ENCODE data around the gene CLDN34.

CLDN34 gene, protein sequence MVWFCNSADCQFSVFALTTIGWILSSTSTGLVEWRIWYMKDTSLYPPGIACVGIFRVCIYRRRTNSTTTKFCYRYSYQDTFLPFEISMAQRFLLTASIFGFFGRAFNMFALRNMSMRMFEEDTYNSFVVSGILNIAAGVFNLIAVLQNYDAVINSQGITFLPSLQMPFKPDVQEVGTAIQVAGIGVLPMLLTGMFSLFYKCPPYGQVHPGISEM

DNA sequence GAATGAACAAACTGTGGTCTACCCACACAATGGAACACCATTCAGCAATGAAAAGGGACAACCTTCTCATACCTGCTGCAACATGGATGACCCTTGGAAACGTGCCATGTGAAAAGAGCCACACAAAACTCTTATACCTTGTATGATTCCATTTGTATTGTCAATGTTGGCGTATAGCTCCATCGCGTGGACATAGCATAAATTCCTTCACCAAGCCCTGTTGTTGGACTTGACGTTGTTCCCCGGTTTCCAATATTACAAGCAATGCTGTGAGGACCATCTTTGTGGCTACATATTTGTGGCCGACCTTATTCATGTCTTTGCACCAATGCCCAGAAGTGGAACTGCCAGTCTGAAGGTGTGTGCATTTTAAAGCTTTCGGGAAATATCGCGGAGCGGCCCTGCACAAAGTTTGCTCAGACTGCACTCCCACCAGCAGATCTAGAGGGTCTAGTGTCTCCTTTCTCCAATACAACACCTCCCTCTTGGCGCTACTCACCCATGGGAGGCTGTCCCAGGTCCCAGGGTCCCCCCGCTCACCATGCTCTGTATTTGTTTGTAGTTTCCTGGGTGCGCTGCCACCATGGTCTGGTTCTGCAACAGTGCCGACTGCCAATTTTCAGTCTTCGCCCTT, at the start of gene CLDN34:
Gene CLDN34 (plus strand): TSS at position 584 of the 634 bp plus-strand sequence. CDS start 0 bp downstream, at position 584.
- no peak for DNase-seq

DNA sequence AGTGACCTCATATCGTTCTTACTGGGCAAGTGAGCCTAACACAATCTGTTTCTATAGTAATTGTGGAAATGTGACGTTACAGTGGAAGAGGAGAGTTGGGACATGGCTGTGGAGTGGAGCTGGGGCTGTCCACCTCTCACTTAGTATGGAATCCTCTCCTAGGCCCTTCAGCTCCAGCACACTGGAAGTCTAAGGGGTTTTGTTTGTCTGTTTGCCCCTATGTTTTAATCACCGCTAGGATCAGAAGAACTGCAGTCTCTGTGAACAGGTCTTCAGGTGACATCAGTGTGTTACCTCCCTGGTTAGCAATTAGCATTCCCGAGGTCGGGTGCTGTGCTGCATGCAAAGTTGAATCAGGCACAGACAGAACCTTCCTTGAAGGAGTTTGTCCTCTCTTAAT, 49.3 kb upstream of the CLDN34 start:
- DNase-seq, result no peak

DNA sequence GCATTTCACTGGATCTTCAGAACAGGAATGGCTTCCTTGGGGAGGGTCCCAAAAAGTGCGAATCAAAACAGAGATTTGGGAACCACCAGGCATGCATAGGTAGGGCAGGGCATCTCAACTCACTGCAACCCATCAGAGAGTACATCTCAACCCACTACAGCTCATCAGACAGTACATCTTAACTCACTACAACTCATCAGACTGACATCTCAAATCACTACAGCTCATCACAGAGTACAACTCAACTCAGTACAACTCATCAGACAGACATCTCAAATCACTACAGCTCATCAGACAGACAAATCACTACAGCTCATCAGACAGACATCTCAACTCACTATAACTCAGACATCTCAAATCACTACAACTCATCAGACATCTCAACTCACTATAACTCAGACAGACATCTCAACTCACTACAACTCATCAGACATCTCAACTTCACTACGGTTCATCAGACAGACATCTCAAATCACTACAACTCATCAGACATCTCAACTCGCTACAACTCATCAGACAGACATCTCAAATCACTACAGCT, 47.5 kb upstream of the CLDN34 start:
- no peak for DNase-seq

DNA sequence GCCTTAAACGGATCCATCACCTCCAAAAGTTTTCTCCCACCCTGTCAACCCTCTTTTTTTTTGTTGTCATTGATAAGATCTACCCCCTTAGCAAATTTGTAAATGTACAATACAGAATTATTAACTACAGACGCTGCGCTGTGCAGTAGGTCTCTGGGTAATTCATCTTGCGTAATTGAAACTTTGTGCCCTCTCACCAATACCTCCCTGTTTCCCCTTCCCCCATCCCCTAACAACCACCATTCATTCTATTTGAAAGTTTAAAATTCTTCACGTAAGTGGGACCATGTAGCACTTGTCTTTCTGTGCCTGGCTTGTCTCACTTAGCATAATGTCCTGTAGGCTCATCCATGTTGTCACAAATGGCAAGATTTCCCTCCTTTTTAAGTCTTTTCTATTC, 45.8 kb upstream of the CLDN34 start:
- DNase-seq, result no peak

DNA sequence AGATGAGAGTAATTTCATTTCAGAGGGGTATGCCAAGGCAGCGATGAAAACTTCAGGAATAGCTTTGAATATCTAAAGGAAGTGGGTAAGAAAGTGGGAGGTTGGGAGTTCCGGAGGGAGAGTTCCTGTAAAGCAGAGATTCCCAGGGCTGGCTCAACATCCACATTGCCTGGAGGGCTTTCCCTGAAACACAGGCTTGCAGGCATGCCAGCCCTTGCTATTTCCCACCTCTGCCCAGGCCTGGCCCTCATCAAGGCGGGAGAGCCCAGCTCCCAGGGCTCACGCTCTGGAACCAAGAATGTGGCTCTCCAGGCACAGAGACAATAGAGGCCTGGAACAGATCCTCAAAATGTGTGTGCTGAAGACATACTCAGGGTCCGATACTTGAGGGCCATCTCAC, 43.8 kb upstream of the CLDN34 start:
- no peak for DNase-seq

DNA sequence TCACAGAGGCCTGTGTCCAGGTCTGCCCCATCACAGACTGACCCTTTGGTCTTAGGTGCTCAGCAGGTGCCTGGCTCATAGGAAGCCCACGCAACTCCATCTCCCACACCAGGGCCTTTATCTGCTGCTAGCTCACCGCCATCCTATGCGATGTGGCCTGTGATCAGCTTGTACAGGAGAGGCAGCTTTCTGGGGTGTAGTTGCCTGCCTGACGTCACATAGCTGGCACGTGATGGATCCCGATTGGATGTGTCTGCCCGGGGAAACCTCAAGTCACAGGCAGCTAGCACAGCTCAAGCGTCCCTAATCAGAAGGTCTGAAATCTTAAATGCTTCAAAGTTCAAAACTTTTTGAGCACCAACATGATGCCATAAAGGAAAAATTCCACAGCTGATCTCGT, 41.2 kb upstream of the CLDN34 start:
- DNase-seq, result no peak

DNA sequence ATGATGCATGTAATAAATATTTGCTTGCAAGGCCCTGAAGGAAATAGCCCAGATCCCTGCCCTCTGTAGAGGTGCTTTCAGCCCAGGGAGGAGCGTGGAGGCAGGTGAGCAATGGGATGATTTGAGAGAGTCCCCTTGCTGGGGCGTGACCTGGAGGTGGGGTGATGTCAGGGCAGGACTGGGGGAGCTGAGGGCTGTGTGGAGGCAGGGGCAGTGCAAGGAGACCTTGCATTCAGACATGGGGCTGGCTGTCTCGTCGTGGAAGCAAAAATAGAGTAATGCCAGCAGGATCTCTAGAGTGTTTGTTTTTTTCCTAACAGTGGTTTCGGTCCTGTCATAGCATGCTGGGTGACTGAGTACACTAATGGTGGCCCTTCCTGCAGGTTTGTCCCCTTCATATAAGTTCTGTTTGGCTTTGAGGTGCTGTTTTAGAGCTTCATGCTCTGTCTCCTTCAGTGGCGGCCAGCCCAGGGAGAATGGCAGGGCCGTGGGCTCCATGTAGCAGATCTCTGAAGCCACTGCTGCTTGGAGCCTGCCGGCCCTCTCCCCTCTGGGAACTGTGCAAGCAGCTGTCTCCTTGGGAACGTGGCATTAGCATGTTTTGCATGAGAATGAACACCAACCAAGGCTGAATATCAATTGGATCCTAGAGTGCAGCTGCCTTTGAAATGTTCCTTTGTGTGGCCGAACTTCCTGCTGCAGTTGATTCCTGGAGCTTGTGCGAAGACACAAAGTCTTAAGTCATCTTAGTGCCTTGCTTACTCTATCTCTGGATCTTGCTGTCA, 39.3 kb upstream of the CLDN34 start:
- DNase-seq, result no peak

DNA sequence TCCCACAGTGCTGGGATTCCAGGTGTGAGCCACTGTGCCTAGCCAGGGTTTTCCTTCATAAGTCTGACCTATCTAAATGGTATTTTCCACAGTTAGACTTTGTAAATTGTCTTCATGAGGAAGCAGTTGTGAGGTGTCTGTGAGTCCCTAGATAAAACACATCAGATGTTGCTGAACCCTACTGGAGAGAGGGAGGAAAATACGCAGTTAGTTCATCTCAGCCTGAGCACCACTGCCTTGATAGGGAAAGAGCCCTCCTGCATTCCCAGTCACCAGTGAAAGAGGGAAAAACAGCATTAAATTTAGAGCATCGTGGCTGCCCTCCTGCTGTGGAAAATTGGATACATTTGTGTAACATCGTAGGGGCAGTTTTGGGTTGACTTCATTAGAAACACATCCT, 31.7 kb upstream of the CLDN34 start:
- no peak for DNase-seq

DNA sequence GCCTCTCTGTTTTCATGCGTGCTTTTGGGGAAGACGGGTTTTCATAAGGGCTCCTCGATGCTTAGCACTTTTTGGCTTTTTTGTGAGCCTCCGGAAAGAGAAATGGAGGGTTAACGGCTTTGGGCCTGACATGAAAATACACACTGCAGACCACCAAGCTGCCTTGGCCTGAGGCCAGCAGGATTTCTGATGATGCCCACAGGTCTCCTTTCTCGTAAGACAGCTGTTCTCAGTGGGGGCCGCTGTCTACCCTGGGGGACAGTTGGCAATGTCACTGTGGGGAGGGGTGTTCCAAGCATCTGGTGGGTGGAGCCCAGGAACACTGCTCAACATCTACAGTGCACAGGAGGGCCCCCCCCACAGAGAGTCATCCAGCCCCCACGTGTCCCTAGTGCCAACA, 29.4 kb upstream of the CLDN34 start:
- DNase-seq, result no peak

DNA sequence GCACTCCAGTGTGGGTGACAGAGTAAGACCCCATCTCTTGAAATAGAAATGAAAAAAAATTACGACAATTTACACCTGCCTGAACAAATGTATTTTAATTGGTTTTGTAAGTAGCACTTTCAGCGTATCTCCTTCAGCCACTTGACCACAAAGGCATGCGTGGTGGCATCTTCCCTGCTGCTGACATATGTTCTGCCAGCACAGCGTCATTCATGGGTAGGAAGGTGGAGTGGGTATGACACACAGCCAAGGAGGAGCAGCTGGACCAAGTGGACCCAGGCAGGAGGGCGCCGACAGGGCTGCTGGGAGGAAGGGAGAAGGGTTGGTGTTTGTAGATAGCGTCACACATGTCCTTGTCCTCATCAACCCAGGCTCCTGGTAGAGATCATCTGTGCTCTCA, 28.6 kb upstream of the CLDN34 start:
- DNase-seq, result no peak

DNA sequence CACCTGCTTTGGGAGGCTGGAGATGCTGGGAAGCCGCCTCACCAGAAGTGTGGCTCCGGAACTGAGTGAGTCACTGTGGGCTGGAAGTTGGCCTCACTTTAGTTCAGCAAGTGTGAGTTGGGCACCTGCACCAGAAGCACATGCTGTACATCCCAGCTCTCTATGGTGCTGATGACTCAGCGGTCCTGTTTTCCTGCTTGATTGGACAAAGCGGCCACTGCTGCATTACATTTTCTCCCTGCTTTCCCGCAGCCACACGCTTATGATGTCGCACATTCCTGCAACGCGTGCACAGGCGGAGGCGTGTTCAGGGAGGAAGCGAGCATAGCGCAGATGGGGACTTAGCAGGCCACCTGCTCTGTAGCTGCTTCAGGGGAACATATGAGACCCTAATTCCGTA, 26.7 kb upstream of the CLDN34 start:
- DNase-seq, result no peak

DNA sequence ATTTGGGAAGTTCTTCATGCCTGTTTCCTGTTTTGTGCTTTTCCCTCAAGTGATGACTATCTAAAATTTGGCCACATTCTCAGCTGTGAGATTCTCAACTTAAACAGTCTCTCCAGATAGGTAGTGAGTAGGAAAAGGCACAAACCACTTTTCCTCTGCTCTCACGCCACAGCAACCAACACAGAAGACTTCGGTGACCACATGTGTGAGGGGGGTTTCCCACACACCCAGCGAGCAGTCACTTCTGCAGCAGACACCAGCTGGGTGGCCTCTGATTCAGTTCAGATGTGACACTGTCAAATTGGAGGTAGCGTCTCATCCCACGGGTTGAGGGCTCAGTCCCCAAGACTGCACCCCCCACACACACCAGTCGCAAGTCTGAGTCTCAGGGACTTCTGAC, 25.1 kb upstream of the CLDN34 start:
- peak; percentile 23 for DNase-seq

DNA sequence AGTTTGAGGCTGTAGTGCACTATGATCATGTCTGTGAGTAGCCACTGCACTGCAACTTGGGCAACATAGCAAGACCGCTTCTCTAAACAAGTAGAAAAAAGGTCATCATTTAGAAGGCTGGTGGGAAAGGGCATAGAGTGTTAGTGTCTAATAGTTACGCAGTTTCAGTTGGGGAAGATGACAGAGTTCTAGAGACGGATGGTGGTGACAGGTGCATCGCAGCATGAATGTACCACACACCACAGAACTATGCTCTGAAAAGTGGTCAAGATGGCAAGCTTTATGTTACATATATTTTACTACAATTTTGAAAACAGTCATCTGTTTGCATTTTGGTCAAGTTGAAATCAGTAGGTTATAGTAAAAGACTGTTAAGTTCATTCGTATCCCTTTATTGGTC, 23.7 kb upstream of the CLDN34 start:
- no peak for DNase-seq

DNA sequence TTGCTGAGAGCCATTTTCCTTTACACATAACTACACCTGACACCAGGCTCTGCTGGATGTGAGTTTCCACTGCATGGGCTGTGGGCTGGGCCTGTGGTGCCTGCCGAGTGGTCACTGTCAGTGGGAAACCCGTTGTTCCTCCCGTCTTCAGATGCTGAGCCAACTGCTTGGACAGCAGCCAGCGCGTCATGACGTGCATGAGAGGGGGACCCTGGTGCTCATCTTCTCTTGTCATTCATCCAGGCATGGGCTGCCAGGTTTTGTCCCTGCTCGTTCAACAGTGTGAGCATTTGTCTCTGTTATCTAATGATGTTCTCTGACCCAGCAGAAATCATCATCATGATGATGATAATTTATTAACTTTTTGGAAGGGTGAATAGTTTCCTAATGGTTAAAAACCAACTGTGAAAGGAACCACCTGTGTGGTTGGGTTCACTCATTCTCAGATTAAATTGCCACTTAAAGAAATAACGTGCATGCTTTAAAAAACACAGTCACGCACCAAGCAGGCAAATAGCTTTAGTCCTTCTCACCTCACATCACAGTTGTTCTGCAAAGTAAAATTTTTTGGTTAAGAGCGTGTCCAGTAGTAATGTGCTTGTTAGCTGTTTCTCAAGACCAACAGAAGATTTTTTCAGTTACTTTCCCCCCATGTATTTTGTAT, 19.9 kb upstream of the CLDN34 start:
- DNase-seq, result no peak

DNA sequence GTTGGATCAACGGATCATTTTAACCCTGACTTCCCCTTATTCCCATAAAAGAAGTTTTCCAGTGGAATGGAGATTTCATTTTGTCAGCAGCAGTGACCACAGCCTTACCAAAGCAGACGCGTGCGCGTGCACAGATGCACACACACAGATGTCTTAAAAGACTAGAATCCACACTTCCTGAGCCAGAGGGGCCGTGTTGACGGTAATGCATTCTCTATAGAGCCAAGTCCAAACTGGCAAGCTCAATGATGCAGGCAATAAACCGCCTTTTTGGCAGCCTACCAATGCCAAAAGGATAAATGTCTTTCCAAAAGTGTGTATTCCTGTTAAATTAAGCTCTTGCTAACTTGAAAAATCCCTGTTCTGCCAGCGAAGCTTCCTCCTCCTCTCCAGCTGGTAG, 18.8 kb upstream of the CLDN34 start:
- DNase-seq, result no peak

DNA sequence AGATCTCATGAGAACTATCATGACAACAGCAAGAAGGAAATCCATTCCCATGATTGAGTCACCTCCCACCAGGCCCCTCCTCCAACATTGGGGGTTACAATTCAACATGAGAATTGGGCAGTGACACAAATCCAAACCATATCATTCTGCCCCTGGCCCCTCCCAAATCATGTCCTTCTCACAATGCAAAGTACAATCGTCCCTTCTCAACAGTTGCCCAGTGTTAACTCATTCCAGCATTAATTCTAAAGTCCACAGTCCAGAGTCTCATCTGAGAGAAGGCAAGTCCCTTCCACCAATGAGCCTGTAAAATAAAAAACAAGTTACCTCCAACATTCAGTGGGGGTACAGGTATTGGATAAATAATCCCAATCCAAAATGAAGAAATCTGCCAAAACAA, 14.9 kb upstream of the CLDN34 start:
- DNase-seq, result no peak

DNA sequence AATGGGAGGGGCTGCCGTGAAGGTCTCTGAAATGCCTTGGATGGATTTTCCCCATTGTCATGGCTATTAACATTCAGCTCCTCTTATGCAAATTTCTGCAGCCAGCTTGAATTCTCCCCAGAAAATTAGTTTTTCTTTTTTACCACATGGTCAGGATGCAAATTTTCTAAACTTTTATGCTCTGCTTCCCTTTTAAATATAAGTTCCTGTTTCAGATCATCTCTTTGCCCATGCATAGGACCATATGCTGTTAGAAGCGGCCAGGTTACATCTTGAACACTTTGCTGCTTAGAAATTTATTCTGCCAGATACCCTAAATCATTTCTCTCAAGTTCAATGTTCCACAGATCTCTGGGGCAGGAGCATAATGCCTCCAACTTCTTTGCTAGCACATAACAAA, 13.8 kb upstream of the CLDN34 start:
- DNase-seq, result no peak

DNA sequence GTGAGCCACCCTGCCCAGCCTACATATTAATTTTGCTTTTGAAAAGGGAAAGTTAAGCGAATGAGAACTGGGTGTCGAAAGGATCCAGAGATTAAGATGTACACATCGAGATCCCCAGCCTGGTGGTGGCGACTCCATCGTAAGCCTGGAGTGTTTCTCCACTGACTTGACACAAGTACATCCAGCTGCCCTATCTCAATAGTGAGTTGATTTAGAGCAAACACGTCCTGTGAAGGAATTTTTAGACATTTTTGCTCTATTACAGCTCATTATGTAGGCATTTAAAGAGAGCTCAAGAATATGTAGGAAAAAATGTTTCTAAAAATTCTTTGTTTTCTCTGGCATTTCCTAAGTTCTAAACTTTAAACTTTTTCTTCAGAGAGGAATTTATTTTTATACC, 11.7 kb upstream of the CLDN34 start:
- no peak for DNase-seq

DNA sequence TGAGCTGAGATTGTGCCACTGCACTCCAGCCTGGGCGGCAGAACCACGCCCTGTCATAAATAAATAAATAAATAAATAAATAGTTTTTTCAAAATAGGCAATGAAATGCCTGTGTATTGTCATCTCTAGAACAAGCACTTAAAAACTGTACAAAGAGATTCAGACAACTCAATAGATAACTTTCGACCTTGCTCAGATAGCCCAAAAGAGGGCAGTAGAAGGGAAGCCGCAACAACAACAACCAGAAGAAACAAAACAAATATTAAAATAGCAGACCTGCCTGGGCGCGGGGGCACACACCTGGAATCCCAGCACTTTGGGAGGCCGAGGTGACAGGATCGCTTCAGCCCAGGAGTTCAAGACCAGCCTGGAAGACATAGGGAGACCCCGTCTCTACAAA, 9.4 kb upstream of the CLDN34 start:
- DNase-seq, result no peak

DNA sequence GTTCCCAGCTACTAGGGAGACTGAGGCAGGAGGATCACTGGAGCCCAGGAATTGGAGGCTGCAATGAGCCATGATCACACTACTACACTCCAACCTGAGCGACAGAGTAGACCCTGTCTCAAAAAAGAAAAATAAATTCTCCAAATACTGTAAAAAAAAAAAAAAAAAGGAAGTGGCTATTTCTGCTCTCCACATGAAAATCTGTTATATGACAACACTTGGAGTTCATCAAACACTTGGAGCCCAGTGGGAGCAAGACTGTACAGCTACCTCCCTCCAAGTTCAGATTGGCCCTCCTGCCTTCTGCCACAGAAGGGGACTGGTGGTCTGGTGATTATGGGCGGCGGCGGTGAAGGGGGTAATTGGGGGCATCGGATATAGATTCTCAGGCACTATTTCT, 9.0 kb upstream of the CLDN34 start:
- DNase-seq, result no peak

DNA sequence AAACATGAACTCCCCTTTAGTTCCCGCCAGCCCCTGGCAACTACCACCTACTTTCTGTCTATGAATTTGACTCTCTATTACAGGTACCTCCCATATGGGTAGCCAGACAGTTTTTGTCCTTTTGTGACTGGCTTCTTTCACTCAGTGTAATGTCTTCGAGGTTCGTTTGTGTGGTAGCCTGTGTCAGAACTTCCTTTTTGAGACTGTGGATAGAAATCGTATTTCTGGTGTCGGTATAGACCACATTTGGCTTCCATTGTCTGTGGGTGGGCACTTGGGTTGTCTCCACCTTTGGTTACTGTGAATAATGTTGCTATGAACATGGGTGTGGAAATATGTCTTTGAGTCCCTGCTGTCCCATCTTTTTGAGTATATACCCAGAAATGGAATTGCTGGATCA, 5.4 kb upstream of the CLDN34 start:
- DNase-seq, result no peak

DNA sequence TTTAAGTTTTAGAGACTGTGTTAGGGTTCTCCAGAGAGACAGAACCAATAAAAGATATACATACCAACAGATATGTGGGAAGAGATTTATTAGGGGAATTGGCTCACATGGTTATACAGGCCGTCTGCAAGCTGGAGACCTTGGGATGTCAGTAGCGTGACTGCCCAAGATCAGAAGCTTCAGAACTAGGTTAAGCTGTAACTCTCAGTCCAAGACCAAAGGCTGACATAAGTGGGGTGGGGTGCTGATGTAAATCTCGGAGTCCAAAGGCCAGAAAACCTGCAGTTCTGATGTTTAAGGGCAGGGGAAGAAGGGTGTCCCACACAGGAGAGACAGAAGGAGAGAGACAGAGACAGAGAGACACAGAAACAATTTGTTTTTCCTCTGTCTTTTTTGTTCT, 10.5 kb downstream of the CLDN34 start:
- no peak for DNase-seq

DNA sequence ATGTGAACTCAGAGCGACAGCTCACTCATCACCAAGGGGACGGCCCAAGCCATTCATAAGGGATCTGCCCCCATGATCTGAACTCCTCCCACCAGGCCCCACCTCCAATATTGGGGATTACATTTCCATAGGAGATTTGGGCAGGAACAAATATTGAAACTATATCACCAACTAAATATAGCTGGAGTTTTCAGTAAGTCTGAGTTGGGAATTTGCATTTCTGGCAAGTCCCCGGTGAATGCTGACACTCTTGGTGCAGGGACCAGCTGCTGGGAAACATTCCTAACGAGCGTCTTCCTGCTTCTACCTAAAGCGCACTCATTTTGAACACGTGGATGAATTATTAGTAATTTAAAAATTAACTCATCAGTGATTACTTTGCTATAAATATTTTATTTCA, 13.2 kb downstream of the CLDN34 start:
- no peak for DNase-seq

DNA sequence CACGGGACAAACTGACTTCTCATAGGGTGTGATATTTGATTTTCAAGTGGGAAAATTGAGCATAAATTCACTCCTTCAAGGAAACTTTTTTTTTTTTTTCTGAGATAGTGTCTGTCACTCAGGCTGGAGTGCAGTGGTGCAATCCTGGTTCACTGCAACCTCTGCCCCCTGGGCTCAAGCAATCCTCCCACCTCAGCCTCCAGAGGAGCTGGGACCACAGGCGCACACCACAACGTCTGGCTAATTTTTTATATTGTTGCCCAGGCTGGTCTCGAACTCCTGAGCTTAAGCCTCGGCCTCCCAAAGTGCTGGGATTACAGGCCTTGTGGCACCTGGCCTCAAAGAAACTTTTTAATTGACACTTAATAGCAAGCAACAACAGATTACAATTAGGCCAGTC, 13.8 kb downstream of the CLDN34 start:
- DNase-seq, result no peak
